ENCODE data around the gene SLC9C1. TPM values are rescaled to one million over a fixed set of nuclear protein-coding genes. Genes with fewer than 3 reads are reported as not detected.

SLC9C1 gene
- total and polyA plus RNA-seq, 2 experiments from 2014 or later: 0.03 TPM; not detected in 1

GRCh38 chr3:112338727-112339056 lies 44.7 kb upstream of the SLC9C1 start:
- H3K4me1 ChIP-seq (ENCODE audit: insufficient read depth): peaks cover 5% of the 10 kb centered on the region
- H3K36me3 ChIP-seq (replicated peaks; ENCODE audit: insufficient read depth, low read depth): no peaks in the 10 kb centered on the region
- H3K27ac ChIP-seq: no peak overlapping the region
- no peak overlapping the region for H3K4me3 ChIP-seq
- TF ChIP-seq EZH2 (IDR thresholded peaks at IDR 0.05; ENCODE audit: borderline replicate concordance) (no peak), CTCF (IDR thresholded peaks at IDR 0.05; ENCODE audit: poor library complexity) (no peak), EZH2phosphoT487 (IDR thresholded peaks at IDR 0.05; ENCODE audit: low read depth, severe bottlenecking, unreplicated experiment) (no peak)
- H3K4me2 ChIP-seq: no peak overlapping the region
- H3K9me2 ChIP-seq (replicated peaks; ENCODE audit: insufficient read depth): no peaks in the 10 kb centered on the region
- no peak overlapping the region for H2AFZ ChIP-seq
- no peaks in the 10 kb centered on the region for H3K27me3 ChIP-seq
- 92% methylated on average over 2 of the region's 2 CpGs for WGBS (ENCODE audit: low lambda C conversion rate, missing lambda C conversion rate)
- H3K9me3 ChIP-seq (ENCODE audit: low read depth): no peaks in the 10 kb centered on the region
- H4K20me1 ChIP-seq (ENCODE audit: insufficient read depth, poor library complexity, severe bottlenecking): no peaks in the 10 kb centered on the region
- H3K79me2 ChIP-seq: peaks cover 47% of the 10 kb centered on the region
- DNase-seq (ENCODE audit: low spot score): no peak

DNA sequence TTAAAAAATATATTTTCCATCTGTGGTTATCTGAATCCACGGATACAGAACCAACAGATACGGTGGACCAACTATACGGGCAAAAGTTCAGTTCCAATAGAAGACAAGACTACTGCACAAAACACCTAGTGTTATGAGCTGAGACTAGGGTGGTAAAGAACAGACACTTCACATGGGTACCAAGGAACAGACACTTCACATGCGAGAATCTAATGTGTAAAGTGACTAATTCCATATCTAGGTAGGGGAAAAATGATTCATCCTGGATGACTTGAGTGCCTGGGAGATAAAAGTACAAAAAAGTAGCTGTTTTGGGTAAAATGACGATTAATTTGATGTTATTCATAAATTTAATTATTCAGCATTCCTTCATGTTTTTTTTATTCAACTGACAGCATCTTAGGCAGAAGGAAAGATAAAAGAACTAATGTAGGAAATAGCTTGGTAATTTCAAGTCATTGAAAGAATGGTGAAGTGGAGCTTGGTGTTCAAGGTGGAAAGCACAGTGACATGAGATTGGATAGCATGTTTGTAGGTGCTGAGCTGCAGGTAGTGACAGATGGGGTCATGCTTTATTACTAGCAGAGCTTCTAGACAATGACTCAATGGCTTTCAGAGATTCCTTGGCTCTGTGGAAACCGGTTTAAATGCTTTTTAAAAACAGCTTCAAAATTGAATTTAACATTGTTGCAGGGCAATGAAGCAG lies 44.2 kb upstream of the SLC9C1 start:
- WGBS (ENCODE audit: low lambda C conversion rate, missing lambda C conversion rate): 89% methylated on average over 6 of the region's 6 CpGs
- TF ChIP-seq EZH2 (IDR thresholded peaks at IDR 0.05; ENCODE audit: borderline replicate concordance) (no peak), EZH2phosphoT487 (IDR thresholded peaks at IDR 0.05; ENCODE audit: low read depth, severe bottlenecking, unreplicated experiment) (no peak), CTCF (IDR thresholded peaks at IDR 0.05; ENCODE audit: poor library complexity) (no peak)
- H4K20me1 ChIP-seq (ENCODE audit: insufficient read depth, poor library complexity, severe bottlenecking): no peaks in the 10 kb centered on the region

GRCh38 chr3:112335434-112335781 lies 41.4 kb upstream of the SLC9C1 start:
- Histone ChIP-seq H2AFZ (no peak overlapping the region), H3K4me3 (no peak overlapping the region), H3K36me3 (replicated peaks; ENCODE audit: insufficient read depth, low read depth) (no peaks in the 10 kb centered on the region), H3K9me3 (ENCODE audit: low read depth) (no peaks in the 10 kb centered on the region), H3K9me2 (replicated peaks; ENCODE audit: insufficient read depth) (no peaks in the 10 kb centered on the region), H3K4me2 (peak overlapping the region; percentile 71), H3K27me3 (no peaks in the 10 kb centered on the region), H4K20me1 (ENCODE audit: insufficient read depth, poor library complexity, severe bottlenecking) (no peaks in the 10 kb centered on the region), H3K4me1 (ENCODE audit: insufficient read depth) (peaks cover 5% of the 10 kb centered on the region), H3K79me2 (peaks cover 45% of the 10 kb centered on the region), H3K27ac (peak overlapping the region; percentile 93)
- no peak for TF ChIP-seq EZH2 (IDR thresholded peaks at IDR 0.05; ENCODE audit: borderline replicate concordance)
- no peak for TF ChIP-seq EZH2phosphoT487 (IDR thresholded peaks at IDR 0.05; ENCODE audit: low read depth, severe bottlenecking, unreplicated experiment)
- no peak for TF ChIP-seq CTCF (IDR thresholded peaks at IDR 0.05; ENCODE audit: poor library complexity)
- 100% methylated on average over 2 of the region's 2 CpGs for WGBS (ENCODE audit: low lambda C conversion rate, missing lambda C conversion rate)
- DNase-seq (ENCODE audit: low spot score): no peak

More for the DNA sequence above, 44.2 kb upstream of the SLC9C1 start:
- DNase-seq (ENCODE audit: low spot score): no peak
- no peak overlapping the region for H2AFZ ChIP-seq
- no peak overlapping the region for H3K27ac ChIP-seq
- no peak overlapping the region for H3K4me2 ChIP-seq
- H3K9me2 ChIP-seq (replicated peaks; ENCODE audit: insufficient read depth): no peaks in the 10 kb centered on the region
- peaks cover 5% of the 10 kb centered on the region for H3K4me1 ChIP-seq (ENCODE audit: insufficient read depth)
- no peaks in the 10 kb centered on the region for H3K36me3 ChIP-seq (replicated peaks; ENCODE audit: insufficient read depth, low read depth)
- no peak overlapping the region for H3K4me3 ChIP-seq
- H3K9me3 ChIP-seq (ENCODE audit: low read depth): no peaks in the 10 kb centered on the region
- H3K79me2 ChIP-seq: peaks cover 45% of the 10 kb centered on the region
- no peaks in the 10 kb centered on the region for H3K27me3 ChIP-seq
